Measurements from ENCODE around the gene UPF1. TPM values are rescaled to one million over a fixed set of nuclear protein-coding genes. Genes with fewer than 3 reads are reported as not detected.
"Not testable (repeated sequence)": the region's sequence is repeated elsewhere in the genome, so short reads cannot be mapped to it uniquely, and the experiment has no call there.

The UPF1 gene
- total RNA-seq, 1 donor = 104 TPM

DNA sequence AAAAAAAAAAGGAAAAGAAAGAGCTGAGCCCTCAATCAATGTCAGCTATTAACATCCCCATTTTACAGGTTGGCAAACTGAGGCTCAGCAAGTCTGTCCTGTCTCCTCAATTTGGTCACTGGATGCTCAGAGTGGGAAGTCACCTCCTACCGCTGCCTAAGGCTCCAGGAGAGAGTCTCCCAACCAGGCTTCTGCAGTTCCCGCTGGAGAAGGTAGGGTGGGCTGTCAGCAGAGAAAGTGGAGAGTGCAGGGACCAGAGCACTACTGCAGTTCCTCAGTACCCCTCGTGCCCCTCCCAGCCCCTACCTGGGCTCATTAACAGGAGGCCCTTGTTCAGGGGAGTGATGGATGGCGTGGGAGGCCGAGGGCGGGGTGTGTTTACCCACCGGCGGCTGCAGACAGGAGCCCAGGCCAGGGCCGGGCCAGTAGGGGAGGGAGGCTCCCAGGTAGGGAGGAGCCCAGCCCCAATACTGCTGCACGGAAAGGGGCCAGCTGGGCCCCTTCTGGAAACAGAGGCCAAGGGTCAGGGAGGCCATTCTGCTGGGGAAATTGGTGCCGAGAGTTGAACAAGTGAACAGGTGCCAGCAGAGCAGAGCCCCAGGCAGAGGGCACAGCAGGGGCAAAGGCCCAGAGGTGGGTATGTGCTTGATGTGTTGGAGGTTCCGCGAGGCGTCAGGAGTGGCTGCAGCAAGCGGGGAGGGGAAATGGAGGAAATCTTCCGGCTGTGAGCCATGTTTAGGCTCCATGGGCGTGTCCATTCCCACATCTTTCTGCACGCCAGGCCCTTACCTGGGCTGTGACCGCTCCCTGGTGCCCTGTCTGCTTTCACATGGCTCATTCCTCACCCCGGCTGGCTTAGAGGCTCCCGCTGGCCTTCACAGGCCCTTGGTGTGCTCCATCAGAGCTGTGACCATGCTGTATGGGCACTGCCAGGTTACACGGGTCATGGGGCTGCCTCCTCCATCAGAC is 33.1 kb upstream of the UPF1 start:
- no peak for DNase-seq (ENCODE audit: low read depth in 2 of 3, low spot score in 2 of 3)

DNA sequence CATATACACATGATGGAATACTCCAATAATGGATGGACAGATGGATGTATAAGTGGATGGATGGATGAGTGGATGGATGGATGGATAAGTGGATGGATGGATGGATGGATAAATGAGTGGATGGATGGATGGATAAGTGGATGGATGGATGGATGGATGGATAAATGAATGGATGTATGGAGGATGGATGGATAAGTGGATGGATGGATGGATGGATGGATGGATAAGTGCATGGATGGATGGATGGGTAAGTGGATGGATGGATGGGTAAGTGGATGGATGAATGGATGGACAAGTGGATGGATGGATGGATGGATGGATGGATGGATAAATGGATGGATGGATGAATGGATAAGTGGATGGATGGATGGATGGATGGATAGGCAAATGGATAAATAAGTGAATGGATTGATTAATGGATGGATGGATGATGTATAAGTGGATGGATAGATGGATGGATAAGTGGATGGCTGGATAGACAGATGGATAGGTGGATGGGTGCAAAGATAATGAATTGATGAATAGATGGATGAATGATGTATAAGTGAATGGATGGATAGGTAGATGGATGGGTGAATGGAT is 32.3 kb upstream of the UPF1 start:
- DNase-seq (ENCODE audit: low read depth in 2 of 3, low spot score in 2 of 3) = no peak

DNA sequence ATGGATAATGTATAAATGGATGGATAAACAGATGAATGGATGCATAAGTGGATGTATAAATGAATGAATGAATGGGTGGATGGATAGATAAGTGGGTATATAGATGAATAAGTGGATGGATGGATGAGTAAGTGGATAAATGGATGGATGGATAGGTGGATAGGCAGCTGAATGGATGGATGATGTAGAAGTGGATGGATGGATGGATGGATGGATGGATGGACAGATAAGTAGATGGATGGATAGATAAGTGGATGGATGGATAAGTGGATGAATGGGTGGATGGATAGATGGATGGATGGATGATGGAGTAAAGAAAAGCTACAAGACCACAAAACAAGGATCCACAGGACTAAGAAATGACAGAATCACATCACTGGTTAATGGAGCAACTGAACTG is 31.7 kb upstream of the UPF1 start:
- no peak for DNase-seq (ENCODE audit: low read depth in 2 of 3, low spot score in 2 of 3)

GRCh38 chr19:18800636-18801035 is 31.1 kb upstream of the UPF1 start:
- DNase-seq (ENCODE audit: low read depth in 2 of 3, low spot score in 2 of 3) = no peak

- DNase-seq (ENCODE audit: low read depth in 2 of 3, low spot score in 2 of 3) = no peak
These were observed 29.4 kb upstream of the UPF1 start for GRCh38 chr19:18802354-18802753.

- no peak for DNase-seq (ENCODE audit: low read depth in 2 of 3, low spot score in 2 of 3)
These were observed 28.1 kb upstream of the UPF1 start for GRCh38 chr19:18803550-18804138.

DNA sequence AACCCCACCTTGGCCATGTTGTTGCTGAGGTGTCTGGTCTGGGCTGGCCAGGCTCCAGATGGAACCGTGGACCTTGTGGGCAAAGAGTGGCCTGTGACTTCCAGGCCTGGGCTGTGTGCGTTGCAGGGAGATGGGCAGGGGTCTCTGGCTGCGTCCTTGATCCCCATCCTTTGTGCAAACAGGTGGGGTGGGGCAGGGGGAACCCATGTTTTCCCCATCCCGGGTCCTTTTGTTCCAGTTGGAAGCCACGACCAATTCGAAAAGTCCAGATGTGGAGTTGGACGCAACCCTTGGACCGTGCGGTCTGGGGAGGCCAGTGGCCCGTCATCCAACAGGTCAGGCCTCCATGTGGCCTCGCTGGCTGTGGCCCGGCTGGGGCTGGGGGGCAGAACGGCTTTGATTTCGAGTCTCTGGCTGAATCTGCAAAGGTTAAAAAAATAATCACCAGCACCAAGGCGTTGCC is 27.6 kb upstream of the UPF1 start:
- DNase-seq (ENCODE audit: low read depth in 2 of 3, low spot score in 2 of 3) = no peak

DNA sequence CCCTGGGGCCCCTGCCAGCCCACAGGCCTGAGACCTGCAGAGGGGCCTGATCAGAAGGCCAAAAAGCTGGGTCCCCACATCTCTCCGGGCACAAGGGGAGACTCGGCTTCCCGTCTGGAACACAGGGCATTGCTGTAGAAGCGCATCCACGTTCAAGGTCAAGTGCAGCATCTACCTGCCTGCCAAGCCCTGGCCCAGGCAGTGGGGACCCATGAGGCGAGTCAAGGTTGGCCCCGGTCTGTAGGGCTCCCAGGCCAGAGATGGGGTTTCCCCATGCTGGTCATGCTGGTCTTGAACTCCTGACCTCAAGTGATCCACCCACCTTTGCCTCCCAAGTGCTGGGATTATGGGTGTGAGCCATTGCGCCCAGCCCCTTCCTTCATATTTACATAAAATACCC is 27.1 kb upstream of the UPF1 start:
- no peak for DNase-seq (ENCODE audit: low read depth in 2 of 3, low spot score in 2 of 3)

GRCh38 chr19:18807861-18808331 is 23.9 kb upstream of the UPF1 start:
- no peak for DNase-seq (ENCODE audit: low read depth in 2 of 3, low spot score in 2 of 3)

DNA sequence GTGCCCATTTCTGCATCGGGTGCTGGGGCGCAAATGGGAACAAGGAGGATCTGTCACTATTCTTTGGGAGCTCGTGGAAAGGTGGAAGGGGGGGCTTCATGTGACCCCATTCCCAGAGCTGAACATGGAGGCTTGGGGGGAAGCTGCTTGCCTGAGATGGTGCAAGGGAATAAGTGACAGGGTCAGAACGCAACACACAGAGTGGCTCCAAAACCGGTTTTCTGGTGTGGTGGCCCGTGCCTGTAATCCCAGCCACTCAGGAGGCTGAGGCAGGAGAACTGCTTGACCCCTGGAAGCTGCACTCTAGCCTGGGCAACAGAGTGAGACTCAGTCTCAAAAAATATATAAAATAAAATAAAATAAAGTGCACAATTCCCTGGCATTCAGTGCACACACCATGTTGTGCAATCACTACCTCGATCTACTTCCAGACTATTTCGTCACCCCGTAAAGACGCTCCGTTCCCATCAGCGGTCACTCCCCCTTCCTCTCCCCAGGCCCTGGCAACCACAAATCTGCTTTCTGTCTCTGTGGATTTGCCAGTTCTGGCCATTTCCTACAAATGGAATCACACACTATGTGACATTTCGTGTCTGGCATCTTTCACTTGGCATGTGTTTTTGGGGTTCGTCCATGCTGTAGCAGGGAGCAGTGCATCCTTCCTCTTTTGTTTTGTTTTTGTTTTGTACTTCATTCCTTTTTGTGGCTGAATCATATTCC is 22.4 kb upstream of the UPF1 start:
- no peak for DNase-seq (ENCODE audit: low read depth in 2 of 3, low spot score in 2 of 3)

GRCh38 chr19:18811638-18812037 is 20.1 kb upstream of the UPF1 start:
- DNase-seq (ENCODE audit: low read depth in 2 of 3, low spot score in 2 of 3) = not testable (repeated sequence)

- no peak for DNase-seq (ENCODE audit: low read depth in 2 of 3, low spot score in 2 of 3)
These were observed 17.7 kb upstream of the UPF1 start for GRCh38 chr19:18814063-18814462.

- DNase-seq (ENCODE audit: low read depth in 2 of 3, low spot score in 2 of 3) = no peak
These were observed 16.1 kb upstream of the UPF1 start for GRCh38 chr19:18815673-18816072.

- DNase-seq (ENCODE audit: low read depth in 2 of 3, low spot score in 2 of 3) = not testable (repeated sequence)
These were observed 15.1 kb upstream of the UPF1 start for GRCh38 chr19:18816645-18817044.

GRCh38 chr19:18817574-18817973 is 14.2 kb upstream of the UPF1 start:
- DNase-seq (ENCODE audit: low read depth in 2 of 3, low spot score in 2 of 3) = no peak

DNA sequence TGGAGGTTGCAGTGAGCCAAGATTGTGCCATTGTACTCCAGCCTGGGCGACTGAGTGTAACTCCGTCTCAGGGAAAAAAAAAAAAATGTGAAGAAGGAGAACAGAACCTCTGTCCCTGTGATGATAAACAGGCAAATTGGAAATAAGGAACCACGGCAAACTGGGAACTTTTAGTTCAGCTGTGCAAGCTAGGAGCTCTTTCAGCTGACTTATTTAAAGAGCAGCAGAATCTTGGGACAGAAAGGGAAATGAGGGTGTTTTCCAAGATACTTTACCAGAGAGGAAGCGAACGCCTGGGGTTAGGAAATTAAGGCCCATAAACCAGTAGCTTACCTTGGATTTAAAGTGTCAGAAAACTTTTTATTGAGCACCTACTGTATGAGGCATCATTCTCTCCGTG is 3.0 kb upstream of the UPF1 start:
- no peak for DNase-seq (ENCODE audit: low read depth in 2 of 3, low spot score in 2 of 3)

DNA sequence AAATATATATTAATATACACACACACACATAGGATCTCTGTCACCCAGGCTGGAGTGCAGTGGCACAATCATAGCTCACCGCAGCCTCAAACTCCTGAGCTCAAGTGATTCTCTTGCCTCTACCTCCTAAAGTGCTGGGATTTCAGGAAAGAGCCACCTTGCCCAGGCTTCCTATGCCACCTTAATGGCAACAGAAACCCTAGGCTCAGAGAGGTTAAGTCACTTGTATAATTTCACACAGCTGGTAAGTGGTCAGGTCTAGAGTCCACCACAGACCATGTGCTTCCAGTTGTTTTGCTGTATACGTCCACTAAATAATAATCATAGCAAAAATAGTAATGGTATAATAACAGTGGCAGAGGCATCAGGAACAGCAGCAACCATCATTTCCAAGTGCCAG is 1.3 kb upstream of the UPF1 start:
- DNase-seq (ENCODE audit: low read depth in 2 of 3, low spot score in 2 of 3) = no peak

DNA sequence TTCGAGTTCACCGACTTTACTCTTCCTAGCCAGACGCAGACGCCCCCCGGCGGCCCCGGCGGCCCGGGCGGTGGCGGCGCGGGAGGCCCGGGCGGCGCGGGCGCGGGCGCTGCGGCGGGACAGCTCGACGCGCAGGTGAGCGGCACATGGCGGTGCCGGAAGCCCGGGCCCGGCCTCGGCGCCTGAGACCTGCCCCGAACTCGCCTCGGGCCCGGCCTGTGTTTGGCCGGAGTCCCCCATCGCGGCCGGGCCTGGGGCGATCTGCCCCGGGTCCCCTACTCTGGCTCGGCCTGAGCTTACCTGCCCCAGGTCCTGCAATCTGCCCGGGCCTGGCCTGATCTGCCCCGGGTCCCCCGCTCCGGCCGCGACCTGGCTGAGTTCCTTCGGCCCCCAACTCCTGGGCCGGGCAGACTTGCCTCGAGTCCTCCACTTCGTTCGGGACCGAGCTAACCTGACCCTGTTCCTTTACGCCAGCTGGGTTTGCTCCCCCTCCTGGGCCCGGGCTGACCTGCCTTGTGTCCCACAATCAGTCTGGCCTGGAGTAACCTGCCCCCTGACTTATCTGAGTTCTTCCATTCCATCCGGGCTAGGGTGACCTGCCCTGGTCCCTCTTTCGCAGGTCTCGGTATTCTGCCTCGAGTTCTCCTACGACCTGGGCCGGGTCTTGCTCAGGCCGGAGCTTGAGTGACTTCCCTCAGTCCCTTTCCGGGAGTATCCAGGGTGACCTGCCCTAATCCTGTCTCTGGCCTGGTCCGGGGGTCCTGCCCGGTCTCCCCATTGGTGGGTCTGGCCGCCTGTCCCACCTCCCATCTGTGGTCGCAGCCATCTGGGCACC is 764 bp downstream of the UPF1 start:
- peak in 2 of 3 donors; percentile 24 to 46 for DNase-seq (ENCODE audit: low read depth in 2 of 3, low spot score in 2 of 3)

DNA sequence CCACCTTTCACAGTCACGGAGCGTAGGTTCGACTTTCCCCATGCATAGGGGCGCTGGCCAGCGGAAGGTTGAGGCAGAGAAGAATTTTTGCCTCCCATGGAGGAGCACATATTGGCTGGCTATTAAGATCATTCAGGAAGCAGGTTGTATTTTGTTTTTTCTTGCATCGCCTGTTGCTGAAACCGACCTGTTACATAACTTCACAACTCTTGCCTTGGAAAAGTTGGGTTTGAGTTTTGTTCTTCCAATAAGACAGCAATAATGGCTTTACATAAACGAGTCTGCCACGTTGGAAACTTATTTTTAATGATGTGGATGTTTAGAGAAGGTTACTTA is 1.4 kb downstream of the UPF1 start:
- peak in 1 of 3 donors; percentile 11 for DNase-seq (ENCODE audit: low read depth in 2 of 3, low spot score in 2 of 3)
